ENCODE data around the gene TYW1. TPM values are rescaled to one million over a fixed set of nuclear protein-coding genes. Genes with fewer than 3 reads are reported as not detected.
"Not testable (repeated sequence)": the region's sequence is repeated elsewhere in the genome, so short reads cannot be mapped to it uniquely, and the experiment has no call there.

TYW1 gene
- total RNA-seq, 1 donor from 2014 or later: 17.2 TPM

DNA sequence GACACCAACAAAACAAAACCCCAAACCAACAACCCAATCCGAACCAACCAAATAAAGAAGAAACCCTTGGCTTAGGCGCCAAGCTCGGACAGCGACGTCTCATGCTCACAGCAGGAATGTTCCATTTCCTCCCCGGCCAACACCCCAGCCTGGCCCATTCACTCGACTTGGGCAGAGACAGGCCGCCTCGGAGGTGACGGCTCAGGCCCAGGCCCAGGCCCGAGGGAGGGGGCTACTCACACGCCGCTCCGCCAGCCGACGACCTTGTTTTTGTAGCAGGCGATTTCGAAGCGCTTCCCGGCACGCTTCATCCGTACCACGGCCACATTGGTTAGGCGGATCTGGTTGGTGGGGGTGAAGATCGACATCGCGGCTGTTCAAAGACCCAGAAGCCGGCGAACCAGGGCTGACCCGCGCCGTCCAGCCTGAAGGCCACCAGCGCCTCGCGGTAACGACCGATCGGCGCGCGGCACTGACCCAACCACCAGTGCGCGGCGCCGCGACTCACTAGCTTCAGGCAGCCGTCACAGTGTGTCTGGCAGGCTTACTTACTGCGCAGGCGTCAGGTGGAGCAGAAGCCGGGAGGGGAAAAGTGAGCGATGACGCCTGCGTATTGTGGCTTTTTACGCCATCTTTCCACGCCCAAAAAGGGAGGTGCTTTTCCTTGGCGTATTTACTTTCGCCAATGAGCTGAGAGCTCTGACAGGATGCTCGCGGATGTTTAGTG, 1.4 kb upstream of the TYW1 start, which contains the start of gene SBDS:
SBDS (minus strand) TSS at position 537 of the 727 bp plus-strand sequence; CDS start at position 368, 169 bp downstream.
- DNase-seq: peak; percentile 99

DNA sequence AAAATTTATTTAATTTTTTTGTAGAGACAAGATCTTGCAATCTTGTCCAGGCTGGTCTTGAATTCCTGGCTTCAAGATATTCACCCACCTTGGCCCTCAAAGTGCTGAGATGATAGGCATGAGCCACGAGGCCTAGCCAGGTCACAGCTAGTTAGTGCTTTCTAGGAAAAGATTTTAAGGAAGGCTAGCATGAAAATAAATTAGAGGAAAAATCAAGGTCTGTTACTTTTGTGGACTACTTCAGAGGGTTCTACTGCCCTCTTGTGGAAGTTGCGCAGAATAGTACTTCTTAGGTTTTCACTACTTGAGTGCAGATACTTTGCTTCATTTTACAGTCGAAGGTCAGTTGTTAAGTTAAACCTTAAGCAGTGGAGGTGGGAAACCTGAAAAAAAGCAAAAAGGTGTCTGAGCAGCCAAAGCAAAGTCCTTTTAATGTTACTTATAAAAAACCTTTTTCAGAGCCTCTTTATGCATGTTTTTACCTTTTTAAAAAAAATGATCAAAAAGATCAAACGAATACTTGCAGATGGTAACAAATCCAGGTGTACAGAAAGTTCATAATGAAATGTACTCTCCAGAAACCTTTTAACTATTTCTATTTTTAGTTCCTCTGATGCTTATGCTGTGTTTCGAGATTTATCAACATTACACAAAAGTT, 4.1 kb downstream of the TYW1 start:
- DNase-seq: peak; percentile 46

DNA sequence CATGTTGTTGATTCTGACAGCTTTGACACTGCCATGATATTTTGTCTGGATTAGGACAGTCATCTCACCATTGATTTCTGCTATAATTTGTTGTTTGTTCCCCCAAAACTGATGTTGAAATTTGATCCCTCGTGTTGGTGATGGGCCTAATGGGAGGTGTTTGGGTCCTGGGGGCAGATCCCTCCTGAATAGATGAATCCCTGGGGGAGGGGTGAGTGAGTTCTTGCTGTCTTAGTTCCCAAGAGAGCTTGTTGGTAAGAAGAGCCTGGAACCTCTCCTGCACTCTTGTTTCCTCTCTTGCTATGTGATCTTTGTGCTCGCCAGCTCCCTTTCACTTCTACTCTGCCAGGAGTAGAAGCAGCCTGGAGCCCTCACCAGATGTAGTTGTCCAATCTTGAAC, 7.5 kb downstream of the TYW1 start:
- not testable (repeated sequence) for DNase-seq

DNA sequence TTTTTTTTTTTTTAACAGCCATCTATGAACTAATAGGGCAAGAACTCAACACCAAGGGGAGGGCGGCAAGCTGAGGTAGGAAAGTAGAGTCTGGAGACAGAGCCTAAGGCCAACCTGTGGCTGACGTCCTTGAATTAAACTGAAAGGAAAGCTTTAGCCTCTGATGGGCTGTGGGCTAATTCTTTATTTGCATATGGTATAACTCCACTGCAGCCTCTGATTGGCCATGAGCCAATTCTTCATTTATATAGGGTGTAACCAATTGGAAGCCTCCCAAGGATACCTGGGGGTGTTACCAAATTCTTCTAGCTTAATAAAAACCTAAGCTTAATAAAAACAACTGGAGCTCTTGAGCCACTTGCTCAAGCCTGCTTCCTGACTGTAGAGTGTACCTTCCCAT, 10.3 kb downstream of the TYW1 start:
- no peak for DNase-seq

DNA sequence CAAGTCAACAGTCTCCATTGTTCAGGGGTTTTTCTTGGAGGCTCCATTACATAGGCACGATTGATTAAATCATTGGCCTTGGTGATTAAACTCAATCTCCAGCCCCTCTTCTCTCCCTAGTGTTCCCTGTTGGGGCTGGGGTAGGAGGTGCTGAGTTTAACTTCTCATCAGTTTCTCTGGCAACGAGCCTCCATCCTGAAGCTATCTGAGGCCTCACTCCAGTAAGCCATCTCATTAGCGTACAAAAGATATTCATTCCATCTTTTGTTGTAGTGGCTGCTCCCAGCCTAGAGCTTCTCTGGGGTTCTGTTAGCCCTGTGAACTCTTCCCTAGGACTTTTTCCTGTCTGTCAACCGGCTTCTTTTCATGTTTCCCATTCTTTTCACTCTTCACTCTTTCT, 11.6 kb downstream of the TYW1 start:
- no peak for DNase-seq

DNA sequence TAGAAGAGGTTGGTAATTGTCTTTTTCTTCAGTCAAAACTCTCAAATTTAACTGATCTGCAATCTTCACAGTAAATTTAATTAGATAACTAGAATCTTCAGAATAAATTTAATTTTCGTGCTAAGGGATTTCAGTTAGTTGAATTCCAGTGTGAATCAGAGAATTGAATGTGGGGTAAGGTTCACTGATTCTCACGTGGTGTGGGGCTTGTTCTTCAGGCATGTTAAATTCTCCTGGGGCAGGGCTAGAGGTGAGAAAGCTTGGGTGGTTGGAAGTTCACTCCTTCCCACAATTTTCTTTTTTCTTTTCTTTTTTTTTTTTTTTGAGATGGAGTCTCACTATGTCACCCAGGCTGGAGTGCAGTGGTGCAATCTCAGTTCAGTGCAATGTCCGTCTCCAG, 13.0 kb downstream of the TYW1 start:
- not testable (repeated sequence) for DNase-seq

DNA sequence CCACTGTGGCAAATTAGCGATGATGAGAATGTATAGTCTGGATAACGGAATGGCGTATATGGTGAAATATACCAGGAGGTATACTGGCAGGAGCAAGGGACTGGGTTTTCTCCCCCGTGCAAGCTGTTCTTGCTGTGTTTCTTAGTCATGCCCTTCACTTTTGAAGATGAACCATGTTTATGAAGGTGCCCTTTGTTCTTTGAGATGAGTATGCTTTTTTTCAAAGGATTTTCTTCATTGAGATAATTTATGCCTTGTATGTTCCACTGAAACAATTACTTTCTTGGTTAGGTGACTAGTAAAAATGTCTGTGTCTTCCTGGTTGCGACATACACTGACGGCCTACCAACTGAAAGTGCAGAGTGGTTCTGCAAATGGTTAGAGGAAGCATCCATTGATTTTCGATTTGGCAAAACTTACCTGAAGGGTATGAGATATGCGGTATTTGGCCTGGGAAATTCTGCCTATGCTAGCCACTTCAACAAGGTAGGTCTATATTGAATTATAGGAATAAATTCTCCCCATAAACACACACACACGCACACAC, 17.5 kb downstream of the TYW1 start:
- DNase-seq: not testable (repeated sequence)

DNA sequence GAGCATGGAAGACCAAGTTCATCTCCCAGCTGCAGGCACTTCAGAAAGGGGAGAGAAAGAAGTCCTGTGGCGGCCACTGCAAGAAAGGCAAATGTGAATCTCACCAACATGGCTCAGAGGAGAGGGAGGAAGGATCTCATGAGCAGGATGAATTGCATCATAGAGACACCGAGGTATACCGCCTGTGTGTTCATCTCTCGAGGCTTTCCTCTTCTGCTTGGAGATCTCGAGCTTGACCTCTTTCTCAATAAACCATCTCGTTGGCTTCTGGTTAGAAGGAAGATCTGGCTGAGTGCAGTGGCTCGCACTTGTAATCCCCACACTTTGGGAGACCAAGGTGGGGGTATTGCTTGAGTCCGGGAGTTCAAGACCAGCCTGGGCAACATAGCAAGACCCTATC, 21.3 kb downstream of the TYW1 start:
- not testable (repeated sequence) for DNase-seq

DNA sequence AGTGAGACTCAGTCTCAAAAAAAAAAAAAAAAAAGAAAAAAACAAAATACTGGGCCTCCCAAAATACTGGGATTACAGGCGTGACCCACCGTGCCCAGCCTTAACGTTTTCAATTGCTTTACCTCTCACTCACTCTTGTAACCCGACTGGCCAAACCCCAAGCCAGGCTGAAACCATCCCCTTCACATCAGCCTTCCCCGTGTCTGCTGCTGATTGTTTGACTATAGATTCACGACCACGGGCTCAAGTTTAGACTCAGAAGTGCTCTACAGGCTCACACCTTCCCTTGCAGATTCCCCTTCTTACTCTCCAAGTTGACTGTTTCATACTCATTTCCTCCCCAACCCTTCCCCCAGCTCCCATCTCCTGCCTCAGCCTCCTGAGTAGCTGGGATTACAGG, 22.3 kb downstream of the TYW1 start:
- DNase-seq: no peak

DNA sequence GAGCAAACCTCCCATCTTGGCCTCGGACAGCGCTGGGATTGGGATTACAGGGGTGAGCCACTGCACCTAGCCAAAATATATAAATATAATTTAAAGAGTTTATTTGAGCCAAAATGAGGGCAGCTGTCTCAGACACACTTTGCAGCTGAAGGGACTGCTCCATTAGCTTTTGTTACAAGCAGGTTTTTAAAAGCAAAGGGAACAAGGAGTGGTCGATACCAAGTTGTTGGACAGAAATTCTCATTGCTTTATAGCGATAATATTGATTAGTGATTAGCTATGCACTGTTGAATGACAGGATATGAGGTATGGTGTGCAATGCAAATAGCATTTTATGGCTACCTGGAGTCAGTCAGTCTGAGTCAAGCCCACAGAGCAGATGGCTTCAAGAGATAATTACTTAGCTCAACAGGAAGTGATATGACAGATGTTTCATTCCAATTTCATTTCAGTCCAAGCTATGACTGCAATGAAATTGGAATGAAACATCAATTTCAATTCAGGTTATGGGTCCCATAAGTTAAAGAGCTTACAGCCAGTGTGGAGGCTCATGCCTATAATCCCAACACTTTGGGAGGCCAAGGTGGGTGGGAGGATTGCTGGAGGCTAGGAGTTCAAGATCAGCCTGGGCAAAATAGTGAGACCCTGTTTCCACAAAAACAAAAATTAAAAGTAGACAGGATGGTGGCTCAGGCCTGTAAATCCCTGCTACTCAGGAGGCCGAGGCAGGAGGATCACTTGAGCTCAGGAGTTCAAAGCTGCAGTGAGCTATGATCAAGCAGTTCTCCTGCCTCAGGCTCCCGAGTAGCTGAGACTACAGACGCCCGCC, 23.1 kb downstream of the TYW1 start:
- DNase-seq: no peak

DNA sequence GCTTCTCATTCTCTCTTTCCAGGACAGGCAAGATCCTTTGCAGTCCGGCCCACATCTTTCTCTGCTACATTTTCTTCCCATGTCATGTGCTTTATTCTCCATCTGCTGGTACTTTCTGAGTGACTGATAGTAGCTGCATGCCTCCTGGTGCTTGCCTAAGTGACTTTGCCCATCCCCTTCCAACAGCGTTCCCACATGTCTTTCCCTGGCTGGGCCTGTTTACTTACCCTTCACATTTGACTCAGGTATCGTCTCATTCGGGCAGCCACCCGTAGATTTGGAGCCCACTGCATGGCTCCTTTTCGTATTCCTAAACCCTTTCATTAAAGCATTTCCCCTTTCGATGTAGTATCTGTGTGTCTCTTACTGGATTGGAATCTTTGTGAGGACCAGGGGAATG, 24.6 kb downstream of the TYW1 start:
- DNase-seq: no peak

DNA sequence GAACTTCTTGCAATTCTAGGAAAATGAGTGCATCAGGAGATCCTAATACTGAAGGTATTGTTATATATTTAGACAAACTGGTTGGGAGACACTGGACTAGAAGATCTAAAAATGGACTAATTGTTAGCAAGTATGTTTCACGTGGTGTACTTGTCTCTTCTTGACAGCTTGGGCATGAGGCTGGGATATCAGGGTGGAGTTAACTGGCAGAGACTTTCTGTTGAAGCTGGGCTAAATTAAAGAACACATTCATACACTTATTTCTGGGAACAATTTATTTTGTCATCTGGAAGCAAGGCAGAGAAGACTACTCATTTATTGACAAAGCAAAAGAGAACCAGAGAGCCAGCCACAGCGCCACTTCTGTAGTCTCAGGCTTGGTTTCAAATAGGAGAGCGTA, 25.9 kb downstream of the TYW1 start:
- no peak for DNase-seq

DNA sequence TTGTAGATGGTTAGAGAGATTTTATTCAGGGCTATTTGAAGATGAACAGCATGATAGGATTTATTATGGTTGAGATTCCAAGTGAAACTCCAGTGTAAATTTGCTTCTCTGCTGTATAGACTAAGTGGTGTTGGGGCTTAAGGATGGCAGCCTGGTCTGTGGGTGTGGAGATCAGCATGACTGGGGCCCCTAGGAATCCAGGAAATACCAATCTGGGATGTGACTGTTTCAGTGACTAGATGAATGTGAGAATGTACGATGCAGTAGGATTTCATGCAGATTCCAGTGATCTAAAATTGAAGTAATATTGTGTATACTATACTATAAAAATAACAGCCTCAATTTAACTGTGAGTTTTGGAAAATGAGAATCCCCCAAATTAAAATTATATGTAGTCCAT, 28.8 kb downstream of the TYW1 start:
- DNase-seq: not testable (repeated sequence)

DNA sequence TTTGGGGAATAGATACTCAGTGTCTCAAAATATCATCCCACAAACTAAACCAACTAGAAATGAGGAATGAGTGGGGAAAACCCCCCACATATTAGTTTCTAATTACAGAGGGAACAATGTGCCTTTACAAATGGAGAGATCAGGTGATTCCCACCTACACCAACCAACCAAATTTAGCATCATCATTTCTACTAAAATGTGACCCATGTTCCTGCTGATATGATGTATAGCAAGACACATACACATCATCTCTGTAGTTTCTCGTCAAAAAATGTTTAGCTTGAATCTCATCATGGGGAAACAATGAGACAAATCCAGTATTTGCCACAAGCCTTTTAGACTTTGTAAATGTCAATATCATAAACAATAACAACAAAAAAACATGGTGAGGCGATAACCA, 35.1 kb downstream of the TYW1 start:
- DNase-seq: not testable (repeated sequence)

DNA sequence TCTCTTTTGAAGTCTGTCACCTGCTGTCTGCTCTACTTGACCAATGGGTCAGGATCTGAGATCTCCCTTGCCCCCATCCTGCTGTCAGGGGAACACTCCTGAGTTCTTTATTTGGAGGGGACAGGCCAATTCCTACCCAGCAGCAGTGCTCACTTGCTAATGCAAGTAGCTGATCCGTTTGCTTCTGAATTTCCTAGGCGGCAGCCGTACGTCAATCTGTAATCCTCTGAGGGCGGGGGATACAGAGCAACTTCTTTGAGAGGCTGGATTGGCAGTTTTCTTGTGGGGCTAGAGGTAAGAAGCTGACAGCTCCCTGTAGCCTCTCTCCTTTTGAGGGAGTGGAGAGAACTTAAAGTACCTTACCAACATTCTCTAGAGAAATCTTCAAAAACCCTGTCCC, 36.6 kb downstream of the TYW1 start:
- DNase-seq: no peak

DNA sequence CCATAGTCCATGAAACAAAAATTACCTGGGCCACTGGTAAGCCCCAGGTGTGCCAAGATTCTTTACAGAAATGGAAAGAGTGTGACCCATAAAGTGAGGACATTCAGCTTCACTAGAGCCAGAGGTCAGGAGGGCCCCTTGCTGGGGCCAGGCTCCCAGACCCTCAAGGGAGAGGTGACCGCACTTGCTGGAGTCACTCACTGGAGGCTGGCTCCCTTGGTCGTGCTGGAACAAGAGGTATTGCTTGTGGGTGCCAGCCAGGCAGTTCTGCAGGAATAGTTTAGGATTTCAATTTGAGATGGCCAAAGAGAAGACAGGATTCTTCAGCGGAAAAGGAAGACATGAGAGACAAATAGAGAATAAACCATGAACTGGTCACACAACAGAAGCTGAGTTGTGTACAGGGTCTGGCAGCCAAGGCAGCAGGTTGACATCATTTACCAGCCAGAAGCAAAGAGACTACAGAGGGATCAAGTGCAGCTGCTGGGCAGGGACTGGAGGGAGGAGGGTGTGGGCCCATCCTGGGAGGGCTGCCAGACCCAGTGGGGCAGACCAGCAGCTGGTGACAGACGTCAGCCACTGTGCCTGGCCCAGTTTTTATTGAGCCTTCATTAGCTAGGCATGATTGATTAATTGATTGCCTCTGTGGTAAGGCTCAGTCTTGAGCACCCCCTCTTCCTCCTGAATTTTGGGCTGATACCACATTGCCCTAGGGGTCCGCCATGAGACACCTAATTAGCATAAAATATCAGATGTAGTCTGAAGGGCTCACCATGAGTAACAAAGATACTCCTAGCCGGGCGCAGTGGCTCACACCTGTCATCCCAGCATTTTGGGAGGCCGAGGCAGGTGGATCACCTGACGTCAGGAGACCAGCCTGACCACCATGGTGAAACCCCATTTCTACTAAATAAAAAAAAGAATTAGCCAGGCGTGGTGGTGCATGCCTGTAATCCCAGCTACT, 40.1 kb downstream of the TYW1 start:
- peak; percentile 84 for DNase-seq

DNA sequence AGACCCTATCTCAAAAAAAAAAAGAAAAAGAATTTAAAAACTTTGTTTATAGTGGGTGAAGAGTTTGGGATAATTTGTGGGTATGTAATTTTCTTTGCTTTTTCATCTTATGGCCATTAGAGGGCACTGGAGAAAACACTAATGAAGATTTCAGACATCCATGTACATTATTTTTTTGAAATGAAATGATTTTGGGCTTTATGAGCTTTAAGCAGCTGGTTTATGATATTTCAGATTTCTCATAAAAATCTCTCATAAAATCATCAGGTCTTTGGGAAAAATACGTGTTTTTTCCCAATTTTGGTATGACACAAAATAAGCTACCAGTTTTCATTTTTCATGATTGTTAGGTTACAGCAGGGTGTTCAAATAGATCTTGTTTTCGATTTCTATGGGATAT, 44.2 kb downstream of the TYW1 start:
- not testable (repeated sequence) for DNase-seq

DNA sequence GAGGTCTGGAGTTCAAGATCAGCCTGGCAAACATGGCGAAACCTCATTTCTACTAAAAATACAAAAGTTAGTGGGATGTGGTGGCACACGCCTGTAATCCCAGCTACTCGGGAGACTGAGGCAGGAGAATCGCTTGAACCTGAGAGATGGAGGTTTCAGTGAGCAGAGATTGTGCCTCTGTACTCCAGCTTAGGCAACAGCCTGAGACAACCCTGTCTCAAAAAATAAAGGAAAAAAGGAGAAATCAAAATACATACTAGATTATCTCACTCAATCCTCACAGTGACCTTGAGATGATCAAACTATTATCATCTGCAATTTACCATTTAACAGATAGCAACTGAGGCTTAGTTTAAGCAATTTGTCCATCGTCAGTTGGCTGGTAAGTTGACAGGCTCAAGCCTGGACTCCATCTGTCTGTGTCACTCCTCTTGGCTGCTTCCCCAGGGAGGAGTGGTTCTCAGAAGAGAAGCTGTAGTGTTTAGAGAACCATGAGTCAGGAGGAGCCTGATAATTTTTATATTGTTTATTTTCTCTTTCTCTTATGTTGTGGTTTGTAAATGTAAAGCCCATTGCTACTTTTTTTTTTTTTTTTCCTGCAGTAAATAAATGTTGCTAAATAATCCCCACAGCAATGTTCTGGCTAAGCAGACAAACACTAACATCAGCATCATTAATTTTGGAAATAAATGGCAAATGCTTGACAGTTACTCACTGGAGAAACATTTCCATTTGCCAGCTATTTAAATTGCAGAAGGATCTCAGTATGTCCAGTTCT, 46.3 kb downstream of the TYW1 start:
- peak; percentile 86 for DNase-seq

DNA sequence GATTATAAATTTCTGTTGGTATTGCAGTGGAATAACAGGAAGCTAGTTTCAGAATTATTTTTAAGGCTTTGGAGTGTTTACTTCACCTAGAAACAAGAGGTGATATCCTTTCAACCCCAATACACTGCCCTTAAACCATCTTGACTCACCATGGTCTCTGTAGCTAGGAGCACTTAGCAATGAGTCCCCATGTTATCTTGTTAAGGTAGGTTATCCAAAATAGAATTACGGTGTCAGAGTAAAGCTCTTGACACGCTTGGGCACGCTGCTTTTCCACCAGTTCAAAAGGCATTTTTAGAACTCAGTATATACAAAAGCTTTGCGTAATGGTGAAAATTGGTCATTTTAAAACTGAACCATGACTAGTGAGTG, 46.9 kb downstream of the TYW1 start:
- not testable (repeated sequence) for DNase-seq

DNA sequence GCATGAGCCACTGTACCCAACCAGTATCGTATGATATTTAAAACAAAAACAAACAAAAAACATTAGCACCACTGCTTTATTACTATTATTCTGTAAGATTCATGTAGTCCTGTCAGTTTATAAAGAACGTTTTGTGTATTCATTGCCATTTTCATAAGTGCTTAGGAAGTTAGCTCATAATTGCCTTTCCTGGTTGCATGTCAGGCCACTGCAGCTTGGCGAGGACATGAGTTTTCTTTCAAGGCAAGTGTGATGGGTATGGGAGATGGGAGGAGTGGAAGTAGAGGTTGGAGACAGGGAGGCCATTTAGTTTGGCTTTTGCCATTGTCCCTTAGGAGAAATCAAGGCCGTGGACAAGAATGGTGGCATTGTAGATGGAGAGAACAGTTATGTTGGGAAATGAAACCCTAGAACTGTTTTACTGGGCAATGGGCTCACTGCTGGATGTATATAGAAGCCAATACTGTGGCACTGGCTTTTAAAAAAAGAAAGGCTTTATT, 48.9 kb downstream of the TYW1 start:
- no peak for DNase-seq

DNA sequence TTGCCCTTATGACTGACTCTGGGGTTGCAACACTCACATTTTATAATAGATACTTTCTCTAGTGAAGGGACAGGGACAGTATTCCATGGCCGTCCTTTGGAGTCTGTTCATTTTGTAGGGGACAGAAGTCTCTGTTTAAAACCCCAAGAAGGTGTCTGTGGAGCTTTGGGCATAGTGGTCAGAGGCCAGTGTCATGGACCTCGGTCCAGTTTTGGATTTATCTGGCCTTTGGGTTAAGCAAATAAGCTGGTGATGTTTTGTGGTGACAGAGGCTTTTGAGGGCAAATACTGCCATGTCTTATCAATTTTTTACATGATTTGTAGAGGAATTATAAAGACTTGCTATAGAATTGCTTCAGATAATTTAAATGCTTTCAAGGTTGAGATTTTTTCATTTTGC, 50.2 kb downstream of the TYW1 start:
- not testable (repeated sequence) for DNase-seq

All from tongue (tissue), 2 donors.